ENCODE results near the gene TP53I13. TPM values are rescaled to one million over a fixed set of nuclear protein-coding genes. Genes with fewer than 3 reads are reported as not detected.

The TP53I13 gene
- total RNA-seq, 1 donor from 2014 or later, result 49.8 TPM

- no peak overlapping the region for H3K27ac Mint-ChIP-seq (ENCODE audit: unreplicated experiment)
Measured at GRCh38 chr17:29563816-29564215, 4.7 kb upstream of the TP53I13 start.

GRCh38 chr17:29565643-29566472 is 2.6 kb upstream of the TP53I13 start:
- Mint-ChIP-seq H3K4me1 (ENCODE audit: low read depth) (peaks cover 21% of the 10 kb centered on the region), H3K4me3 (ENCODE audit: unreplicated experiment) (peak overlapping the region; percentile 89), H3K27me3 (ENCODE audit: low read depth) (no peaks in the 10 kb centered on the region), H3K36me3 (ENCODE audit: low read depth) (peaks cover 12% of the 10 kb centered on the region), H3K9me3 (ENCODE audit: low read depth) (no peaks in the 10 kb centered on the region), H3K27ac (ENCODE audit: unreplicated experiment) (peak overlapping the region; percentile 38)
- peak; percentile 59 for TF ChIP-seq CTCF (IDR thresholded peaks at IDR 0.05)
- peak; percentile 90 for DNase-seq (ENCODE audit: low spot score)

More at GRCh38 chr17:29563816-29564215, 4.7 kb upstream of the TP53I13 start:
- no peaks in the 10 kb centered on the region for H3K9me3 Mint-ChIP-seq (ENCODE audit: low read depth)
- no peak overlapping the region for H3K4me3 Mint-ChIP-seq (ENCODE audit: unreplicated experiment)
- no peaks in the 10 kb centered on the region for H3K27me3 Mint-ChIP-seq (ENCODE audit: low read depth)
- peaks cover 7% of the 10 kb centered on the region for H3K4me1 Mint-ChIP-seq (ENCODE audit: low read depth)
- peak; percentile 13 for DNase-seq (ENCODE audit: low spot score)
- H3K36me3 Mint-ChIP-seq (ENCODE audit: low read depth), result peaks cover 8% of the 10 kb centered on the region
- no peak for TF ChIP-seq CTCF (IDR thresholded peaks at IDR 0.05)

- TF ChIP-seq CTCF (IDR thresholded peaks at IDR 0.05), result no peak
- peak within 1 kb of the TSS; percentile 79 for H3K27ac Mint-ChIP-seq (ENCODE audit: unreplicated experiment)
- H3K4me1 Mint-ChIP-seq (ENCODE audit: low read depth), result peaks cover 25% of the 10 kb centered on the region
- peak; percentile 91 for DNase-seq (ENCODE audit: low spot score)
- peak within 1 kb of the TSS; percentile 89 for H3K4me3 Mint-ChIP-seq (ENCODE audit: unreplicated experiment)
- H3K27me3 Mint-ChIP-seq (ENCODE audit: low read depth), result no peaks in the 10 kb centered on the region
- peaks cover 13% of the 10 kb centered on the region for H3K36me3 Mint-ChIP-seq (ENCODE audit: low read depth)
- H3K9me3 Mint-ChIP-seq (ENCODE audit: low read depth), result no peaks in the 10 kb centered on the region
Measured at GRCh38 chr17:29566473-29567303, 1.8 kb upstream of the TP53I13 start, which contains the start of gene ABHD15. Gene ABHD15 (minus strand): TSS chr17:29567037. CDS start chr17:29566966, 71 bp downstream.

- no peak for TF ChIP-seq CTCF (IDR thresholded peaks at IDR 0.05)
- Mint-ChIP-seq H3K4me3 (ENCODE audit: unreplicated experiment) (peak overlapping the region; percentile 89), H3K4me1 (ENCODE audit: low read depth) (peaks cover 25% of the 10 kb centered on the region), H3K36me3 (ENCODE audit: low read depth) (peaks cover 9% of the 10 kb centered on the region), H3K27me3 (ENCODE audit: low read depth) (no peaks in the 10 kb centered on the region), H3K27ac (ENCODE audit: unreplicated experiment) (peak overlapping the region; percentile 79), H3K9me3 (ENCODE audit: low read depth) (no peaks in the 10 kb centered on the region)
- DNase-seq (ENCODE audit: low spot score), result no peak
Measured at GRCh38 chr17:29567304-29567553, 1.3 kb upstream of the TP53I13 start.

- H3K27ac Mint-ChIP-seq (ENCODE audit: unreplicated experiment), result peak overlapping the region; percentile 91
- H3K4me3 Mint-ChIP-seq (ENCODE audit: unreplicated experiment), result peak overlapping the region; percentile 89
- TF ChIP-seq CTCF (IDR thresholded peaks at IDR 0.05), result peak; percentile 60
- H3K36me3 Mint-ChIP-seq (ENCODE audit: low read depth), result peaks cover 5% of the 10 kb centered on the region
- H3K4me1 Mint-ChIP-seq (ENCODE audit: low read depth), result peaks cover 25% of the 10 kb centered on the region
- DNase-seq (ENCODE audit: low spot score), result no peak
- H3K9me3 Mint-ChIP-seq (ENCODE audit: low read depth), result no peaks in the 10 kb centered on the region
- H3K27me3 Mint-ChIP-seq (ENCODE audit: low read depth), result no peaks in the 10 kb centered on the region
Measured at GRCh38 chr17:29567554-29568330, 759 bp upstream of the TP53I13 start.

Data from chondrocyte (in vitro differentiated cells).